Calu3 (cell line): Measurements from ENCODE around the gene SMAD3. TPM values are rescaled to one million over a fixed set of nuclear protein-coding genes. Genes with fewer than 3 reads are reported as not detected.
A peak's percentile ranks its signal among the peaks of the same experiment; 100 is the strongest.

Experiments
- BruUV-seq: library from RNA; stranded (reverse); fragments of 400-500 nt; replicated peaks from 2 replicates; lab custom pipeline; 2021; lab: Mats Ljungman, UMichigan
- CTCF ChIA-PET: fragments of 300-600 bp; sonication (Branson Sonifier 250); formaldehyde crosslinking; loops from one replicate; lab custom pipeline; 2022; ENCODE audit warnings: antibody characterized with exemption; lab: Charles Lee
- DNase-seq: peaks from one replicate; pipeline ENCODE4 v3.0.0; 2022
- H3K27ac Mint-ChIP-seq: one replicate; pipeline ENCODE4 v1.8.0; 2022; ENCODE audit warnings: mixed read lengths; ENCODE audit not compliant: unreplicated experiment
- H3K27me3 Mint-ChIP-seq: one replicate; pipeline ENCODE4 v1.8.0; 2022; ENCODE audit warnings: mixed read lengths; ENCODE audit not compliant: unreplicated experiment
- H3K36me3 Mint-ChIP-seq: one replicate; pipeline ENCODE4 v1.8.0; 2022; ENCODE audit warnings: mild to moderate bottlenecking, moderate library complexity, mixed read lengths; ENCODE audit not compliant: insufficient read depth, unreplicated experiment
- H3K4me1 Mint-ChIP-seq: one replicate; pipeline ENCODE4 v1.8.0; 2022; ENCODE audit warnings: mild to moderate bottlenecking, low read depth, mixed read lengths; ENCODE audit not compliant: unreplicated experiment
- H3K4me3 Mint-ChIP-seq: one replicate; pipeline ENCODE4 v1.8.0; 2022; ENCODE audit warnings: mild to moderate bottlenecking, low read depth, moderate library complexity, mixed read lengths; ENCODE audit not compliant: unreplicated experiment
- H3K9me3 Mint-ChIP-seq: one replicate; pipeline ENCODE4 v1.8.0; 2022; ENCODE audit warnings: low read depth, mixed read lengths; ENCODE audit not compliant: unreplicated experiment
- CTCF ChIP-seq: fragments of 200-600 bp; IDR thresholded peaks from one replicate; pipeline ENCODE4 v1.8.0; 2022; ENCODE audit warnings: antibody characterized with exemption; ENCODE audit not compliant: unreplicated experiment
- intact Hi-C: fragments of 100-400 bp; cut with micrococcal nuclease; formaldehyde crosslinking; loops from one replicate; pipeline ENCODE4 v1.10.0; 2022; ENCODE audit not compliant: unreplicated experiment
- total RNA-seq: library from RNA; stranded (reverse); gene quantifications from 2 replicates; pipeline ENCODE4 v1.2.3, GENCODE V29; 2022

Gene SMAD3
- total RNA-seq, 1 experiment from 2014 or later: 121 TPM

DNA sequence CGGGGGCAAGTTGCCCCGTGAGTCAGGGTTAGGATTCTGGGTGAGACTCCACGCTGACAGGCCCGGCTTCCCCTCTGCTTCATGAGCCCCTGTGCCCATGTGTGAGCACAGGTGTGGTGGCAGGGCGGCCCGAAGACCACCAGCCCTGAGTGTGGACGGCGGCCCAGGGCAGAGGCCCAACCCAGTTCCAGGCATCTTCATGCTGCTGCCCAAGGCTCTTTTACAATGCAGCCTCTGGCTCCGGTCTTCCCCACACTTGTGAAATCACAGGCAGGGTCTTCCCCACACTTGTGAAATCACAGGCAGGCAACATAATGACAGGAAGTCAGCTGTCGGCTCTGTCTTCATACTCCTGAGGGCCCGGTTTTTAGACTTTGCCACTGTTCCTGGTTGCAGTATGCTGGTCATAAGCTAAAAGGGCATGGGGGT lies 110.3 kb downstream of the SMAD3 start:
- peaks cover 71% of the 10 kb centered on the region for H3K4me1 Mint-ChIP-seq

DNA sequence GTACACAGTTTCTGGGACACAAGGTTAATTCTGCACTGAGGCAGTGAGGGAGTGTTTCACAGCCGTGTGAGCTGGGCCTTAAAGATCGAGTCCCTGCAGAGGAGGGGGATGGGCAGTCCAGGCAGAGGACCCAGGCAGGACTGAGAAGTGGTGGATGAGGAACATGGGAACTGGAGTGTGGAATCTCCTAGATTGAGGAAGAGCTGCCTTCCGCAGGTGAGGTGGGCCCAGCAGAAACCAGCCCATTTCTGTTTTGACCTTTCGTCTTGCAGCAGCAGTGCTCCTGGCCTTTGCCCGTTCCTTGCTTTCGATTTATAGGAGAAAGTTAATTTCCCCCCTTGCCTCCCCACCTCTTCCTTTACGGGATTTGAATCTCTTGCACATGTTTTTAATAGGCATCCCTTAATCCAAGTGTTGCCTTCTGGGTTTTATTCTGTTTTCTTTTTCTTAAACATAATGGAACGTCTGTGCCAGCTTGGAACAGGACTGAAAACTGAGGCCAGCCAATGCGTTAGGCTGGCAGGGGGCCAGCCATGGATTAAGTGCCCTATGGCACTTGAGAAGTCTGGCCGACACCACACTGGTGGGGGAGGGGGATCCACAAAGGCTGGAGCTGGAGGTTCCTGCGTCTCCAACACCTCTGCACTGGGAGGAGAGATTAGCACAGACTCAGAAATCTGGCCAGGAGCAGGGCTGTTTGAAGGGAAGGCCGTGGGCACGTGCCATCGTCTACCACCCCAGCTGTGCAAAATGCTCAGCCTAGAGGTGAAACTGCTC lies 111.0 kb downstream of the SMAD3 start:
- BruUV-seq: no TSS peak
- no peak for TF ChIP-seq CTCF
- no peak for DNase-seq
- intact Hi-C loops: loop anchor here (10.0 kb wide), 1 partner anchor 232 kb away; no protein-coding TSS in a partner anchor
- Mint-ChIP-seq H3K27me3 (no peaks in the 10 kb centered on the region), H3K27ac (peak overlapping the region; percentile 58), H3K36me3 (peaks cover 86% of the 10 kb centered on the region), H3K4me3 (no peak overlapping the region), H3K9me3 (no peaks in the 10 kb centered on the region), H3K4me1 (peaks cover 71% of the 10 kb centered on the region)
- CTCF ChIA-PET: interaction anchor here (0.6 kb wide), 1 partner anchor 244 kb away, joined by 6 read pairs; no protein-coding TSS in a partner anchor

More for the DNA sequence above, 110.3 kb downstream of the SMAD3 start:
- Mint-ChIP-seq H3K36me3 (peaks cover 89% of the 10 kb centered on the region), H3K9me3 (no peaks in the 10 kb centered on the region), H3K4me3 (peak overlapping the region; percentile 22), H3K27me3 (no peaks in the 10 kb centered on the region), H3K27ac (peak overlapping the region; percentile 58)
- no peak for DNase-seq
- BruUV-seq: no TSS peak
- no peak for TF ChIP-seq CTCF
- CTCF ChIA-PET: interaction anchor here (0.6 to 1.1 kb wide), 3 partner anchors 10 to 617 kb away, joined by 3 to 11 read pairs (median 3); no protein-coding TSS in a partner anchor
- intact Hi-C loops: loop anchor here (10.0 kb wide), 1 partner anchor 231 kb away; no protein-coding TSS in a partner anchor

GRCh38 chr15:67177752-67178151 lies 112.3 kb downstream of the SMAD3 start:
- Mint-ChIP-seq H3K27ac (no peak overlapping the region), H3K36me3 (peaks cover 86% of the 10 kb centered on the region)

More at GRCh38 chr15:67177752-67178151, 112.3 kb downstream of the SMAD3 start:
- Mint-ChIP-seq H3K4me3 (no peak overlapping the region), H3K4me1 (peaks cover 66% of the 10 kb centered on the region), H3K27me3 (no peaks in the 10 kb centered on the region), H3K9me3 (no peaks in the 10 kb centered on the region)
- no TSS peak for BruUV-seq
- TF ChIP-seq CTCF: no peak
- intact Hi-C loops: loop anchor here (10.0 kb wide), 1 partner anchor 233 kb away; no protein-coding TSS in a partner anchor
- CTCF ChIA-PET: interaction anchor here (1.8 kb wide), 1 partner anchor 71 kb away, joined by 6 read pairs; no protein-coding TSS in a partner anchor
- no peak for DNase-seq
